Measurements from ENCODE around the gene RHPN2. TPM values are rescaled to one million over a fixed set of nuclear protein-coding genes. Genes with fewer than 3 reads are reported as not detected.
"Not testable (repeated sequence)": the region's sequence is repeated elsewhere in the genome, so short reads cannot be mapped to it uniquely, and the experiment has no call there.

The RHPN2 gene
- total RNA-seq, 2 donors from 2014 or later = 40.0 to 78.3 TPM

DNA sequence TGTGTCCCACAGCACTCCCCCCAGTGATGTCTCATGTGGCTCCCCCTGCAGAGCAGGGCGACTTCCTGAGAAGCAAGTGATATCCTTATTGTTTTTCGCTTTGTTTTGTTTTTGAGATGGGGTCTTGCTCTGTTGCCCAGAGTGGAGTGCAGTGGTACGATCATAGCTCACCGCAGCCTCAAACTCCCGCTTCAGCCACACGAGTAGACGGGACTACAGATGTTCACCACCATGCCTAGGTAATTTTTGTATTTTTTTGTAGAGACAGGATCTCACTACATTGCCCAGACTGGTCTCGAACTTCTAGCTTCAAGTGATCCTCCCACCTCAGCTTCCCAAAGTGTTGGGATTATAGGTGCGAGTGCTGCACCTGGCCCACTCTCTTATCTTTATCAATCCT, 97.9 kb downstream of the RHPN2 start:
- Histone ChIP-seq H3K27me3 (no peaks in the 10 kb centered on the region), H3K9ac (ENCODE audit: low read depth in 2 of 2, low read length in 2 of 2) (no peak overlapping the region), H3K9me3 (no peaks in the 10 kb centered on the region), H3K36me3 (no peaks in the 10 kb centered on the region), H3K27ac (no peak overlapping the region), H3K4me1 (no peaks in the 10 kb centered on the region), H3K4me3 (no peak overlapping the region)
- DNase-seq = no peak
- TF ChIP-seq, protein P1, sequence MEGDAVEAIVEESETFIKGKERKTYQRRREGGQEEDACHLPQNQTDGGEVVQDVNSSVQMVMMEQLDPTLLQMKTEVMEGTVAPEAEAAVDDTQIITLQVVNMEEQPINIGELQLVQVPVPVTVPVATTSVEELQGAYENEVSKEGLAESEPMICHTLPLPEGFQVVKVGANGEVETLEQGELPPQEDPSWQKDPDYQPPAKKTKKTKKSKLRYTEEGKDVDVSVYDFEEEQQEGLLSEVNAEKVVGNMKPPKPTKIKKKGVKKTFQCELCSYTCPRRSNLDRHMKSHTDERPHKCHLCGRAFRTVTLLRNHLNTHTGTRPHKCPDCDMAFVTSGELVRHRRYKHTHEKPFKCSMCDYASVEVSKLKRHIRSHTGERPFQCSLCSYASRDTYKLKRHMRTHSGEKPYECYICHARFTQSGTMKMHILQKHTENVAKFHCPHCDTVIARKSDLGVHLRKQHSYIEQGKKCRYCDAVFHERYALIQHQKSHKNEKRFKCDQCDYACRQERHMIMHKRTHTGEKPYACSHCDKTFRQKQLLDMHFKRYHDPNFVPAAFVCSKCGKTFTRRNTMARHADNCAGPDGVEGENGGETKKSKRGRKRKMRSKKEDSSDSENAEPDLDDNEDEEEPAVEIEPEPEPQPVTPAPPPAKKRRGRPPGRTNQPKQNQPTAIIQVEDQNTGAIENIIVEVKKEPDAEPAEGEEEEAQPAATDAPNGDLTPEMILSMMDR (IDR thresholded peaks at IDR 0.05) = no peak
- intact Hi-C loops (cut with DNase I) = no loop called here

DNA sequence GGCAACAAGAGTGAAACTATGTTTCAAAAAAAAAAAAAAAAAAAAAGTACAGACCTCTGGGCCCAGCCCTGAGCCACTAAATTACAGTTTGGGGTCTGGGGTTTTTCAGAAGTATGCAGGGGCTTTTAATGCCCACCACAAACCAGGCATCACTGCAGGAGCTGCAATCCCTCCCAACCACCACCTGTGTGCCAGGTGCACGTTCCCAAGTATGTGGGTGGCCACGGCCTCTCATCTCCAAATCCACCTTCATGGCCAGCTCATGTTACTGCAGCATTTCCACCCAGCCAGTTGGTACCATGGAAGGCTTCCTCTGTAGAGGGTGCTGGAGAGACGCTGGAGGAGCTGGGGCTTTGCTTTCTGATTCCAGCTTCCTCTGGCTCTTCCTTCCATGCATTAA, 119.4 kb downstream of the RHPN2 start:
- no peak overlapping the region for H3K9ac ChIP-seq (ENCODE audit: low read depth in 2 of 2, low read length in 2 of 2)
- TF ChIP-seq, protein P1 (IDR thresholded peaks at IDR 0.05) = no peak
- DNase-seq = no peak
- intact Hi-C loops (cut with DNase I) = no loop called here
- H3K36me3 ChIP-seq = no peaks in the 10 kb centered on the region
- no peak overlapping the region for H3K4me3 ChIP-seq
- H3K9me3 ChIP-seq = no peaks in the 10 kb centered on the region
- no peak overlapping the region for H3K27ac ChIP-seq
- no peaks in the 10 kb centered on the region for H3K4me1 ChIP-seq
- H3K27me3 ChIP-seq = no peaks in the 10 kb centered on the region

DNA sequence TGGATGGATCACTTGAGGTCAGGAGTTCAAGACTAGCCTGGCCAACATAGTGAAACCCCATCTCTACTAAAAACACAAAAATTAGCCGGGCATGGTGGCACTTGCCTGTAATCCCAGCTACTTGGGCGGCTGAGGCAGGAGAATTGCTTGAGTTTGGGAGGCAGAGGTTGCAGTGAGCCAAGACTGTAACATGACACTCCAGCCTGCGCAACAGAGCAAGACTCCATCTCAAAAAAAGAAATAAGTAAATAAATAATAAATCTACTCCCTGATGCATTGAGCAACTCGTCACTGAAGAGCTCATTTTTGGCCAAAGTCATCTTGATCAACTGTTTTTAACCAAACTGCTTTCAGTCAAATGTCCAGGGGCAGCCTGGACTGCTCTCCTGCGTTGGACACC, 123.4 kb downstream of the RHPN2 start:
- H3K27ac ChIP-seq; H3K9me3 ChIP-seq; H3K4me3 ChIP-seq; H3K9ac ChIP-seq (ENCODE audit: low read depth in 2 of 2, low read length in 2 of 2); H3K27me3 ChIP-seq; intact Hi-C loops (cut with DNase I); H3K4me1 ChIP-seq; H3K36me3 ChIP-seq; DNase-seq: not testable (repeated sequence)

DNA sequence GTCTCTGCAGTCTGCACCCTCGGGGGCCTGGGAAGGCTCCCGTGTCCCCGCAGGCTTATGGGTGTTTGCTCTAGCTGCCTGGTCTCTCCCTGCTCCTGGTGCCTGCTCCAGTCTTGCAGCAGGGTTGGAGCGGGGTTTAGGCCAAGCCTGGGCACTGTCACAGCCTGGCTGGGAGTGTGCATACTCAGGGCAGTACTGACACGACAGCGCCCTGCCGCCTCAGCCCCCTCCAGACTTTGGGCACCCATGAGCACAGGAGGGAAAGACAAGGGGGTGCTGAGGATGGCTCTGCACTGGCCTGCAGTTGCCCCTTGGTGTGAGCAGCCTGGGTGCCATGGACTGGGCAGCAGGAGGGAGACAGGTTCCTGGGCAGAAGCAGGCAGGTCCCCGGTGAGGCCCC, 128.6 kb downstream of the RHPN2 start:
- Histone ChIP-seq H3K9ac (ENCODE audit: low read depth in 2 of 2, low read length in 2 of 2) (no peak overlapping the region), H3K27me3 (no peaks in the 10 kb centered on the region), H3K9me3 (no peaks in the 10 kb centered on the region), H3K4me1 (no peaks in the 10 kb centered on the region), H3K36me3 (no peaks in the 10 kb centered on the region), H3K27ac (no peak overlapping the region), H3K4me3 (no peak overlapping the region)
- no peak for DNase-seq
- intact Hi-C loops (cut with DNase I) = no loop called here
- TF ChIP-seq, protein P1 (IDR thresholded peaks at IDR 0.05) = no peak

DNA sequence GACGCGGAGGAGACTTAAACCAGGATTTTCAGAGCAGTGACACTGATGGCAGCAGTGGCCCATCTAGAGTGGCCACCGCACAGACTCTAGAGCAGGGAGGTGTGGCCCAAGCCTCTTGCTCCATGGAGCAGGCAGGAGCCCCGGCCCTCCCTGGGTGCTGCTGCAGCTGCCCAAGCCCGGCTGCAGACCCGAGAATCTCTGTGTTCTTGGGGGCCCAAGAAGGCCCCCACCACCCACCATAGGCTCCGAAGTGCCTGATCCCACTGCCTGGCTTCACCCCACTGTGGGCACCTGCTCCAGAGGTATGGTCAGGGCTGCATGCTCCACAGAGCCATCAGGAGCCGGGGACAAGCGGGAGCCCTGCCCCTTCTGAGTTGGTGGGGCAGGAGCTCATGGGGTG, 129.1 kb downstream of the RHPN2 start:
- Histone ChIP-seq H3K27me3 (no peaks in the 10 kb centered on the region), H3K36me3 (no peaks in the 10 kb centered on the region), H3K9me3 (no peaks in the 10 kb centered on the region), H3K4me3 (no peak overlapping the region), H3K4me1 (no peaks in the 10 kb centered on the region), H3K9ac (ENCODE audit: low read depth in 2 of 2, low read length in 2 of 2) (no peak overlapping the region), H3K27ac (no peak overlapping the region)
- TF ChIP-seq, protein P1 (IDR thresholded peaks at IDR 0.05) = no peak
- DNase-seq = no peak
- intact Hi-C loops (cut with DNase I) = no loop called here

DNA sequence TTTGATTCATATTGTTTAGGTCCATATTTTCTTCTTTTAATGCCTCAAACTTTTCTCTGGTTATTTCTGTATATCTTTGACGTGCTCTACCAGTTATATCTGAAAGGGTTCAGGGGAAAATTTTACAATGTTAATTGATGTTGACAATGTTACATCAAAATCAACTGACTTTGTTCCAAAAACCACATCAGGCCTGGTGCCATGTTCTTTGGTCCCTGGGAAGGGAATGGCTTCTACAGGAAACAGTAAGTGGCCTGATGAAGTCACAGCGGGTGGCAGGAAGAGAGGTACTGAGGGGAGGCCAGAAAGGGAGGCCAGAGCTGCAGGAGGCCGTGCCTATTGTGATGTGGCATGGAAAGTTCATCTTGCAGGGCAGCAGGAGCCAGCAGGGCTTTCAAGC, 131.1 kb downstream of the RHPN2 start:
- H3K4me1 ChIP-seq = no peaks in the 10 kb centered on the region
- no peaks in the 10 kb centered on the region for H3K9me3 ChIP-seq
- H3K4me3 ChIP-seq = no peak overlapping the region
- H3K36me3 ChIP-seq = no peaks in the 10 kb centered on the region
- H3K27ac ChIP-seq = no peak overlapping the region
- H3K27me3 ChIP-seq = no peaks in the 10 kb centered on the region
- DNase-seq = no peak
- TF ChIP-seq, protein P1 (IDR thresholded peaks at IDR 0.05) = no peak
- H3K9ac ChIP-seq (ENCODE audit: low read depth in 2 of 2, low read length in 2 of 2) = no peak overlapping the region
- intact Hi-C loops (cut with DNase I) = no loop called here
